ENCODE results near the gene EEF1AKMT1.

Gene EEF1AKMT1

DNA sequence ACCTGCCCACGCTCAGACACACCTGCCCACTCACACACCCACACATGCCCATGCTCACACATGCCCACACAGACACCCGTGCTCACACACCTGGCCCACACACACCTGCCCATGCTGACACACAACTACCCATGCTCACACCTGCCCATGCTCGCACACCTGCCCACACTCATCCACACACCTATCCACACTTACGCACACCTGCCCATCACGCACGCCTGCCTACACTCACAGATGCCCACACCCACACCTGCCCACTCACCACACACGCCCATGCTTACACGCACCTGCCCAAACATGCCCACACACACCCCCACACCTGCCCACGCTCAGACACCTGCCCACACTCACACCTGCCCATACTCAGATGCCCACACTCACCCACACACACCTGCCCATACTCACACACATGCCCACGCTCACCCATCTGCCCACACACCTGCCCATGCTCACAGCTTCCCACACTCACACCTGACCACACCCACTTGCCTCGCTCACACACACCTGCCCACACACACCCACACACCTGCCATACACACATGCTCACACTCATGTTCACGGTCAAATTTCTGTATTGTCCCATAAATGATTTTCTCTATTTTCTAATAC, 54.7 kb downstream of the EEF1AKMT1 start:
- DNase-seq (ENCODE audit: low read depth, low spot score): no peak

DNA sequence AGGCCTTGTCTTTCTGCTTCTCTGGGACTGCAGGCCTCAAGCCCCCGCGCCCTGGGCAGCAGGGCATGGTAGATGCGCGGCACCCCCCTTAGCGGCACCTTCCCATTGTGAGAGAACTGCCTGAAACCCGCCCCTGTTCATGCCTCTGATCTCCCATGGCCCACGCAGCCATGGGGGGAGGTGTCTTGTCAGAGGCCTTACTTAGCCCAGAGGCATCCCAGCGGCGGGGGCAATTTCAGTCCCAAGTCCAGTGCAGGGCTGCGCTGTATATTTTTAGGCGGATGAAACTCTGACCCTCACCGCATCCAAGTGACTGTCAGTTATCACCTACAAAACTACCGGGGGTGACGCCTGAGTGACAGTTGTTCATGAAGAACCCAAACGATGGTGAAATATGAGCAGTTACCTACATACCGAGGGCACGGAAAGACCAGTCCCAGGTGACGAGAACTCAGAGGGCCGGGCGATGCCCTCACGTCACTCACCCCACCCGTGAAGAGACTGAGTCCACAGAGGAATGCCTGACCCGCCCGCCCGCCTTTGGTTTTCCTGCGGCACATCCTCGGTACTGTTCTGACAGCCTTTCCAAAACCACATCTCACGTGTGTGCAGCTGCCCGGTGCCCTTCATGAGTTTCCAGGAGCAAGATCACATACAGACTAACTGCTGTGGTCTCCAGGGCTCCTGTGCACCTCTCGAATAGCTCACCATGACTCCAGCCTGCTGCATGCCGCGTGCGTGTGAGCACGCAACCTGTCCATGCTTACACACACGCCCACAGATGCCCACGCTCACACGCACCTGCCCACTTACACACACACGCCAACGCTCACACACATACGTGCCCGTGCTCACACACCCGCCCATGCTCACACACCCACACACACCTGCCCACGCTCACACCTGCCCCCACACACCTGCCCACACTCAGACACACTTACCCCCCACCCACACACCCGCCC, 55.9 kb downstream of the EEF1AKMT1 start:
- DNase-seq (ENCODE audit: low read depth, low spot score): no peak

DNA sequence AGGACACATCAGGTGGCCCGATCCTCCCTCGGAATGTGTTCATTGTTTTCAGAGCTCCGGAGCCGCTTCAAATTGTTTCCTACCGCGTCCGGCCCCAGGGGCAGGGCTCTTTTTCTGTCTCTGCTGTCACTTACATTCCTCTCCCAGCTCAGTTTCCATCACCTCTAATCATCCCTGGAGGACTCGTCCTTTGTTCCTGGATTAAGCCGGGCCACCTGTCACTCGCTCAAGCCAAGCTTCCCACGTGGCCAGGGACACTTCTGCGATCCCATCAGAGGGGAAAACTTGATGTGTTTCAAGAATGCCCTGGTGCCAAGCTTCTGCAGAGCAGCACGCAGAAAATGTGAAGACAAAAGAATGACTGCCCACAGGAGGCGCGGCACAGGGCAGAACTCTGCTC, 56.8 kb downstream of the EEF1AKMT1 start:
- DNase-seq (ENCODE audit: low read depth, low spot score): no peak

DNA sequence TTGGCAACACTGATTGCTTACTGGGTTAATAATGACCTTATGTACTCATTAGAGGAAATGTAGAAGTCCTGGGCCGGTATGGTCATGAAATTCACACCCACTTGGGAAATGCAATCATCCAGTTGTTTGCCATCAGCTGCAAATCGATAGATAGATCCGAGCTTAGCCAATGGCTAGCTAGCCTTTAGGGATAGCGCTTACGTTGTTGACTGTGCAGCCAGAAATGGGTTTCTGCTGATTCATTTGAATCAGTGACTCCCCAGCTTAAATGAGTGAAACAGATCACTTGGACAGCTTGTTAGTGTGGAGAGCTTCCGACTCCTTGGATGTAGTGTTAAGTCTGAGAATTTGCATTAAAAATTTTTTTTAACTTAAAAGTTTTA, 58.4 kb downstream of the EEF1AKMT1 start:
- no peak for DNase-seq (ENCODE audit: low read depth, low spot score)

DNA sequence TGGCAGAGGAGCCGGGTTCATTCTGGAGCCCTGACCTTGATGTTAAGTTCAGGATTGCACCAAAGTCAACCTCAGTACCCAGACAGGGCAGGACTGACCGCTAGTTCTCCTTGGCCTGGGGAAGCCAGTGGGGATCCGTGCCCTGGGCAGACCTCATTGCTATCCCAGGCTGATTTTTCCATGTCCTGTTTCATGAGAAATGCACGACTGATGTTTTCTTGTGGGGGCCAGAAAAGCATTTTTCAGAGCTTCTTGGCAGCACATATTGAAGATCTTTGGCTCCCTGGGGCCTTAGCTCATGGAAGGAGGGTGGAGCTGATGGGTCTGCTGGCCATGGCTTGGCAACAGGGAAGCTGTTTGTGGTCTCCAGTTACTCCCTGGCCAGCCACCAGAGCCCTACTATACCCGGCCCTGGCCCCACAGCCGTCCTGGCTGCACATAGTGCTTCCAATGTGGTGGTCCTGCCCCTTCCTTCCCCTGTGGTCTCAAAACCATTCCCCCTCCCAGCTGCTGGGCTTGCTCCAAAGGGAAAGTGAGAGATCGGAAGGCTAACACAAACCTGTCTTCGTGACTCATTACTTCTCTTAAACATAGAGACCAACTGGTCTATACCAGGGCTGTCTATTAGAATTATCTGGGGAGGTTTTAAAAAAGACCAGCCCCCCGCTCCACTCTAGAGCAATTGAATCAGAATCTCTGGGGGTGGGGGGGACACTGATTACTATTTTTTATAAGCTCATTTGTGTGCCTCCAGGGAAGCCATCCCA, 59.0 kb downstream of the EEF1AKMT1 start:
- DNase-seq (ENCODE audit: low read depth, low spot score): no peak

DNA sequence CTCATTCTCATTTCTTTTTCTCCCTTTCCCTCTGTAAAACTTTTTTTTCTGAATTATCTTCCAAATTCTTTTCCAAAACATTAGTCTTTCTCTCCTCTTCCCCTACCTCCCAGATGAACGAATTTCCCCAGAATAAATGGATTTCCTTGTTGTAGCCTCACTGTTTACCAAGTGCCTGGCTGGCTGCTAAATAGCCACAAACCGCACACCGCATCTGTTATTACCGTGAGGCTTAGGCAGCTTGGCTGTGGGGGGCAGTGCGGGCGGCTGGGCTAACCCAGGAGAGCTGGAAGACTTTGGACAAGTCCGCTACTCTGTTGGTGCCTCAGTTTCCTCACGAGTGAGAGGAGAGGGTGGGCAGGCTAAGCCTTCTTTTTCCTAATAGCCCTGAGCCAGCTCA, 59.6 kb downstream of the EEF1AKMT1 start:
- DNase-seq (ENCODE audit: low read depth, low spot score): no peak

DNA sequence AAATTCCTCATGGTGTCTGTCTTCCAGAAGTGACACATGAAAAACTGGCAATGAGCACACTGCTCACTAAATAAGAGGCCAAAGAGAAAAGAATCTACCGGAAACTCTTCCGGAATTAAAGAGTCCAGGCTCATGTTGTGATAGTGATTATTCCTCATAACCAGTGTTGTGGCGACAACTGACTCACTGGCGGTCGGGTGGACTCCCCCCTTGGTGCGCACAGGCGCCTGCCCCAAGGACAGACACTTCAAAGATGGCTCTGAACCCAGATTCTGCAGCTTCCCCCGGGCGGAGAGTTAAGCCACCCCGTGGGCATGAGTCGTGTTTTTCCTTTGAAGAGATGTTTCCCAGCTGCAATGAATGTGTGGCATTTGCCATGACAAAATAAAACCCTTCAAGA, 60.0 kb downstream of the EEF1AKMT1 start:
- DNase-seq (ENCODE audit: low read depth, low spot score): no peak

DNA sequence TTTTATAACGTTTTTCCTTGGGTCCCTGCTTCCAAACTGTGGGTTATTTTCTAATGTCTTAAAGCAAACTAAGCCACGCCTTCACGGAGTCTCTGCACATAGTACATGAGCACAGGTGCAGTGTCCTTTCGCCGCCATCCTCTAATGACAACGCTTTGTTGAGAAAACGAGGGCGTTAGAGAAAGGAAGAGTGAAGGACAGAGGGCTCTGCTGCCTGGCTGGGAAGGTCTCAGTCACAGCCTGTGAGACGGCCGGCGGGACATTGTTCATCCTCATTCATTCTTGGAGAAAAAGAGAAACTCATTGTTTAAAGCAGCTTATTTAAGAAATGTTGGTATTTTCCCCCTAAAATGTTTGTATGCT, 60.8 kb downstream of the EEF1AKMT1 start:
- no peak for DNase-seq (ENCODE audit: low read depth, low spot score)

DNA sequence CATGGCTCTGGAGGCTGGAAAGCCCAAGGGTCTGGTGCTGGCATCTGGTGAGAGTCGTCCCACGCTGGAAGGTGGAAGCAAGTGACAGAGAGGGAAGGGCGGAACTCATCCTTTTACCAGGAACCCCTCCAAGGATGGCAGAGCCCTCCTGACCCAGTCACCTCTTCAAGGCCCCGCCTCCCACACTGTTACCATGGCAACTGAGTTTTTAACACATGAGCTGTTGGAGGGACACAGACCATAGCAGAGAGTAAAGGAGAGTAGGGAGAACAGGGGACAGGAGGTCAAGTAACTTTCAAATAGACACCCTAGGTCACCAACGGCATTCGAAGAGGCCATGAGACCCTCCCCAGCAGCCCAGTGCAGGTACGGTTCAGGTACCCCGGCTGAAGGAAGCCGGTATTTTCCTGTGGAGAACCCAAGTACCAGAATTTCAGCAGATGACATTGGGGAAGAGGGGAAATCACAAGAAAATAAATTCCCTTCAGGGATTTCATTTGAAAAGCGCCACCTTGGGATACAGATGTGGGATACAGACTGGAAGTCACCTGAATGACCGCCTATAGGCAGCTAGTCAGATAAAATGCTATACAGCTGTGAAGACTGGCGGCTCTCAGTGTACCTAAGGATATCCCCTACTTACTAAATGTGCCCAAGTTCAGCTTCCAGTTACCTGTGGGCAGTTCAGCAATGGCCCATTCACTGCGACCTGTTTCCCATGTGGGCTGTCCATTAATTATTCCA, 62.3 kb downstream of the EEF1AKMT1 start:
- DNase-seq (ENCODE audit: low read depth, low spot score): no peak

DNA sequence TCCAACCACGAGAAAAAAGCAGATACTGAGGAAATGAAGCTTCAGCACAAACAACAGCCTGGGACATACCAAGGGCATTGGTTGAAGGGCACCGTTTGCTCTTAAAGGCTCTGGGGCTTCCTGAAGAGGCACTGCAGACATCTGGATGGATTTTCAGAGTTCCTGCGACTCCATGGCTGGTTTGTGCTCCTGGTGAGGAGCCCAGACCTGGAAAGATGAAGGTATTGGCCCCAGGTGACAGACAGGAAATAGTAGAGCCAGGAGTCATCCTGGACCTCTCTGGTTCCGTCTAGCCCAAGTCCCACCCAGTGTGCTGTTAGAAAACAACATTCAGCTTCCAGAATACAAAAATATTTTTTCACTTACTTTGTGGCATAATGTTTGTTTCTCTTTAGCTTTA, 64.0 kb downstream of the EEF1AKMT1 start:
- DNase-seq (ENCODE audit: low read depth, low spot score): no peak

DNA sequence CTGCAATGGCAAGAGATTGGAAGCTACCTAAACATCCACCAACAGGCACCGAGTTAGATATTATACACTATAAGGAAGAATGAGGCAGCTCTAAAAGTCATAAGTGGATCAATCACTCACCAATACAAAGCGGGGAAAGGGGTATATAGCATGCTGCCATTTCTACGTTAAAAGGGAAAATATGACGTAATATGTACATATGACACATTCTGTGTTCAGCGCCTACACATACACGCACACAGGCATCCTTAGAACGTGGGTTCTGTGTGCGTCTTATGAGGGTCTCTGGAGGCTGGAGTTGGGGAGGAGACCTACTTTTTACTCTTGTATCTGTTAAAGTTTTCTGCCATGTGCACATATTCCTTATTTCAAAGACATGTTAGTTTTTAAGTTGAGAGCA, 64.4 kb downstream of the EEF1AKMT1 start:
- DNase-seq (ENCODE audit: low read depth, low spot score): no peak

DNA sequence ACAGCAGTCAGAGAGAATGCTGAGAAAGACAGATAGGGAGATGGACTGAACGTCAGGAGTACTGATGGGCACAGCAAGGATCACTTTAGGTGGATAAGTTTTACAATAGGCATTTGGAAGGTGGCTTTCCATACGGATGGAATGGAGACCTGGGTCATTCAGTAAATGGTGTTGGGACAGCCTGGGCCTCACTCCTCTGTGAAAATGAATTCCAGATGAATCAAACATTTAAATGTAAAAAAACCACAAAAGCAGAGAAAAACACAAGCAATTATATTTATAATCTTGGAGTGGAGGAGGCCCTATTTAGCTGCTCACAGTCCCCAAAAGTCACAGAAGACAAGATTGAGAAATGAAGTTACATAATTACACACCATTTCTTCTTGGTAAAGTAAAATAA, 65.5 kb downstream of the EEF1AKMT1 start:
- DNase-seq (ENCODE audit: low read depth, low spot score): no peak

DNA sequence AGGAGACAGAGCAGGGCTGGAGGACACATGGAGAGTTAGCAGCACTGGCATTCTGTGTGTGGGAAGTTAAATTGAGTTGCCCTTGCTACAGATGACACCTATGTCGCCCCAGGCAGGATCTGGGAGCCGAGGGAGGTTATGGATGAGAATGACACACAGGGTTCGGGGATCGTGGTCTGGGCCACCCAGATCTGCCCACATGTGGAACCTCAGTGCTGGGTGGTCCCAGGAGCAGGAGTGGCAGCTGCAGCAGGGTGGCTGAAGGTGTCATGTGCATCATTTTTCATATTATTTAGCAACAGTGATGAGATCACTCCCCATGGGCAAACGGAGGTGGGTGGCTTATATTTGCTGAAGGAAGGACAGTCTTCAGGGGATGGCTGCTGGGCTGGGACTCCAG, 67.1 kb downstream of the EEF1AKMT1 start:
- no peak for DNase-seq (ENCODE audit: low read depth, low spot score)

DNA sequence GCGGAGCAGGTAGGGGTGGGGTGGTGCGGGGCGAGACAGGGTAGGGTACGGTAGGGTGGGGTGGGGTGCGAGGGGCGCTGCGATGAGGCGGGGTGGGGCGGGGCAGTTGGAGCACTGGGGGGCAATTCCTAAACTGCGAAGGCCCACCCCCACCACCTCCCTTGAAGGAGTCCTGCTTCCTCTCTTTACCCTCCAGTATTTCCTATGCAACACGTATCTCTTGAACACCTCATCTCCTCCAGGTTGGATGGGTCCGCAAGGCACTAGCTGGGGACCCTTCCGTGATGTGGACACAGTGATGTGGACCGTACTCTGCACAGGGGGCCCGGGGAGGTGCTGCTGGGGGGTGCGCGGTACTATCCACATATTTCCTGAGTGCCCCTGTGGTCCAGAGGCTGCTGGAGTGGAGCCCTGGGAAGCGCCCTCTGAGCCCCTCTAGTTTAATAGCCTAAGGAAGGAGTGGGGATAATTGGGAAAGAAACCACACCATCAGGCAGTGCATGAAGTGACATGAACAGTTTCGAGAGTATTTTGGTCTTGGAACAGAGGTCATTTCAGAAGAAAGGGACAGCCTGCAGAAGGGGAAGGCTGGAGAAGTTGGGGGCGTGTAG, 69.2 kb downstream of the EEF1AKMT1 start:
- DNase-seq (ENCODE audit: low read depth, low spot score): no peak

DNA sequence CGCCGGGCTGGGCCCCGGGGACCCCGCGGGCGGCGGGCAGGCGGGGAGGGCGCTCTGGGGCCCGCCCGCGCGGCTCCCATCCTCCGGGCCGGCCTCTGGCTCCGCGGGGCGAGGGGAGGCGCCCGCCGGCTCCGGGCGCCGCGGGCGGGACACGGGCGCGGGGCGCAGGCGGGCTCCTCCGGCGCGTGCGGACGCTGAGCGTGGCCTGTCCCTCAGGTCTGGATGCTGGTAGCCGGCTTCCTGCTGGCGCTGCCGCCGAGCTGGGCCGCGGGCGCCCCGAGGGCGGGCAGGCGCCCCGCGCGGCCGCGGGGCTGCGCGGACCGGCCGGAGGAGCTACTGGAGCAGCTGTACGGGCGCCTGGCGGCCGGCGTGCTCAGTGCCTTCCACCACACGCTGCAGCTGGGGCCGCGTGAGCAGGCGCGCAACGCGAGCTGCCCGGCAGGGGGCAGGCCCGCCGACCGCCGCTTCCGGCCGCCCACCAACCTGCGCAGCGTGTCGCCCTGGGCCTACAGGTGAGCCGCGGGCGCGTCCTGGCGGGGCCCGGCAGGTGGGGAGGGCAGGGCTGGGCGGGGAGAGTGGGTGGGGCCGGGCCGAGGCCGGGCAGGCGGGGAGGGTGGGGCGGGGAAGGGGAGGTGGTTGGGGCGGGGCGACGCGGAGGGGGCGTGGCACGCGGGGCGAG, 69.8 kb downstream of the EEF1AKMT1 start:
- DNase-seq (ENCODE audit: low read depth, low spot score): no peak

DNA sequence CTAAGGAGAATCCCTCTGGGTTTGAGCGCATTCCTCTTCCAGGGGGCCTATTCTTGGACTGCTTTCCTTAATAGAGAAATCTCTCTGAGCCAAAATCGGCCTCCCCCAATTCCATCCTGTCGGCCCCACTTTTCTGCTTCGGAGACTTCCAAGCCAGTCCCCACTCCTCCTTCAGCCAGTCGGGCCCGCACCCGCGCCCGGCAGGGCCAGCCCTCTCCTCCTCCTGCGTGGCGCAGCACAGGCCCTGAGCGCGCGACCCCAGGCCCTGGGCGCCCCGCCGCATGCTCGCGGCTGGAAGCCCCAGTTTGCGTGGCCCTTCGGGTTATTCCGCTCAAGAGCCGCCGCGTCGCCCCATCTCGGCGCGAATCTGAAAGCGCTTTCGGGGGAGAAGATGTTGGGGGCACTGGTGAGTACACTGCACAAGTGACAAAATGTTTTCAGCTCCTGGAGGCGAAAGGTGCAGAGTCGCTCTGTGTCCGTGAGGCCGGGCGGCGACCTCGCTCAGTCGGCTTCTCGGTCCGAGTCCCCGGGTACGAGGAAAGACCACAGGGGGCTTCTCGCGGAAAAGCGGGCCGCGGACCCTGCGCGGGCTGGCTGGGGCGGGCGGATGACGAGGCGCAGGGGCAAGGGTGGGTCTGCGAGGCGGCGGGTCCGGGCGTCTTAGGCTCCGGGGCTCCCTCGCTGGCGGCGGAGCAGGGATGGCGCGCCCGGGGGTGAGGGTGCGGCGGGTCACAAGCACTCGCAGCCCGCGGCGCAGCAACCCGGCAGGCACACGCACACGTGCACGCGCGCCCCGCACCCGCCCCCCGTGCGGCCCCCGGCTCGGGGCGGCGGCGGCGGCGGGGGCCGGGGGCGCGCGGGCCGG, 70.6 kb downstream of the EEF1AKMT1 start, which contains the start of gene IL17D:
TSS of gene IL17D (plus strand) at position 785 of the 865 bp plus-strand sequence. CDS start 303 bp downstream, outside the sequence.
- no peak for DNase-seq (ENCODE audit: low read depth, low spot score)

DNA sequence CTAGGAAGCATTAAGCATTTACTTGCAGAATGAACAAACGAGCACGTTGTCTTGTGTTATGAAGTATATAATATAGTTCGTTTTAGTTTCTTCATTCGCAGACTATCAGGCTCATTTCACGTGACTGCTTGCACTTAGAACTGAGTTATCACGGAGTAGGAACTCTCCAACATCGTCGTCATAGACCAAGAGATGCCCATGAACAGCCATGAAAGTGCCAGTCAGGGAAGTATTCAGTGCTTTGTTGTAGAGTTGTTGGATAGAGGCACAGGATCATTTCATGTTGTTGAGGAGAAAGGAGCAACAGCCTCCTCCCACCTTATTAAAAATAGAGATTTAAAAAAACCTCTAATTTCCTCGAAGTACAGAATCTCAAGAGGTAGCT, 71.2 kb downstream of the EEF1AKMT1 start:
- no peak for DNase-seq (ENCODE audit: low read depth, low spot score)

DNA sequence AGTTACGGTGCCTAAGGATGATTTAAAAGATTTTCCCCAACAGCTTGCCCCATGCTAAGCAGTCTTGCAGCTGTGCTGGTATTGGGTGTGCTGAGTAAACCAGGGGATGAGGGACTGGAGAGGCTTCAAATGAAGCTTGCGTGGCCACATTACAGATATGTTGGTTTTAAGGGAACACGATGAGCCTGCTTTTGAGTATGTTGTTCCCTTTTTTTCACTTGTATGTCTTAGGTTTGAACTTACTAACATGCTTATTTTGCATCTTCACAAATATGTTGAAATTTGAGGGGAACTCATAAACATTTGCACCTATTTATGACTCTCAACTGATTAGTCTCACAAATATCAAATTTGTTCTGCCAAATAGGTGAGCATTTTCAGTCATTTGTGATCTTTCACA, 72.3 kb downstream of the EEF1AKMT1 start:
- DNase-seq (ENCODE audit: low read depth, low spot score): no peak

DNA sequence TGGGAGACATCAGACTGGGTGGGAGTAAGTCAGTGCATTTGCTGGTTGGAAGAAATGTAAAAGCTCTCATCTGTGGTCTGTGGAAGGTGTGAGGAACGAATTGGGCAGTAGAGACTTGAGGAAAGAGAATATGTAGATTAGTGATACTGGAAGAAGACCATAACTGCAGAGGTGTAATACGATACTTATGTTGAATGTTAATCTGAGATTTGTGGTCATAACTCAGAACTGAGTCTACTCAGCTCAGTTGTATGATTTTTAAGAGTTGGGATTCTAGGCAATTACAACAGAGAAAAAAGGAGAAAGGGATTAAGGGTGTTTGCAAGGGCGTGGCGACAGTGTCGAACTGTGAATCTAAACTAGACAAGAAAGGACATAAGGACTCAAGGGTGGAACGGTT, 73.5 kb downstream of the EEF1AKMT1 start:
- DNase-seq (ENCODE audit: low read depth, low spot score): no peak

DNA sequence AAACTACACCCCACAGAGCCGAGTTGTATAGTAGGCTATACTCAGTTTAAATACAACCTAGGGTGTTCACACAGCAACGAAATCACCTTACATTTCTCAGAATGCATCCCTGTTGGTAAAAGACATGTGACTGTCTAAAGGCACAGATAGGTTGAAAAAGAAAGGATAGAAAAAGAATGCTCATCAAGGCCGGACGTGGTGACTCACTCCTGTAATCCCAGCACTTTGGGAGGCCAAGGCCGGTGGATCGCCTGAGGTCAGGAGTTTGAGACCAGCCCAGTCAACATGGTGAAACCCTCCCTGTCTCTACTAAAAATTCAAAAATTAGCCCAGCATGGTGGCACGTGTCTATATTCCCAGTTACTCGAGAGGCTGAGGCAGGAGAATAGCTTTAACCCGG, 74.0 kb downstream of the EEF1AKMT1 start:
- DNase-seq (ENCODE audit: low read depth, low spot score): no peak
